Measurements from ENCODE around the gene EPX. TPM values are rescaled to one million over a fixed set of nuclear protein-coding genes. Genes with fewer than 3 reads are reported as not detected.

EPX gene
- total RNA-seq, 1 experiment from 2014 or later, result not detected

- Histone ChIP-seq H3K79me2 (ENCODE audit: insufficient read depth, low read length) (no peaks in the 10 kb centered on the region), H3K9me3 (ENCODE audit: control insufficient read depth, low read depth, low read length) (peaks cover 8% of the 10 kb centered on the region), H2BK120ac (ENCODE audit: low read depth, low read length, poor library complexity, severe bottlenecking) (no peak overlapping the region), H3K23ac (ENCODE audit: insufficient read length, low read depth, low read length) (no peak overlapping the region), H2AFZ (ENCODE audit: low read length) (no peak overlapping the region), H2BK20ac (ENCODE audit: low read depth, low read length, poor library complexity, severe bottlenecking) (no peak overlapping the region), H2AK5ac (ENCODE audit: insufficient read length, low read length) (no peak overlapping the region), H2BK15ac (ENCODE audit: low read depth, low read length) (no peak overlapping the region), H4K91ac (ENCODE audit: insufficient read length, low read depth, low read length) (no peak overlapping the region), H3K27ac (ENCODE audit: insufficient read length, low read depth, low read length) (no peak overlapping the region), H2BK5ac (ENCODE audit: insufficient read length, low read length) (no peak overlapping the region), H4K5ac (ENCODE audit: insufficient read length, low read depth, low read length) (no peak overlapping the region), H3K9ac (ENCODE audit: extremely low read depth, insufficient read length, low read length) (no peak overlapping the region), H3K27me3 (ENCODE audit: insufficient read depth, low read length) (peaks cover 31% of the 10 kb centered on the region), H3K79me1 (ENCODE audit: insufficient read depth, low read depth, low read length, poor library complexity, severe bottlenecking) (no peaks in the 10 kb centered on the region), H3K18ac (ENCODE audit: insufficient read length, low read depth, low read length) (no peak overlapping the region), H3T11ph (ENCODE audit: low read length) (no peak overlapping the region), H3K4me2 (ENCODE audit: insufficient read depth, insufficient read length, low read length) (no peak overlapping the region), H3K23me2 (ENCODE audit: insufficient read length, low read depth, low read length, poor library complexity, severe bottlenecking) (peaks cover 8% of the 10 kb centered on the region), H3K14ac (ENCODE audit: insufficient read depth, low read length) (no peak overlapping the region), H3K4ac (ENCODE audit: low read depth, low read length) (no peak overlapping the region), H2BK12ac (ENCODE audit: insufficient read length, low read depth, low read length) (no peak overlapping the region), H4K8ac (replicated peaks; ENCODE audit: insufficient read length, low read depth, low read length) (no peak overlapping the region), H3K4me1 (ENCODE audit: insufficient read depth, low read length) (no peaks in the 10 kb centered on the region; the same call in 1 of the 2 replicates), H3K56ac (ENCODE audit: insufficient read length, low read depth, low read length) (no peak overlapping the region), H4K20me1 (ENCODE audit: control insufficient read depth, insufficient read depth, insufficient read length) (no peaks in the 10 kb centered on the region)
- Mint-ChIP-seq H3K27ac (no peak overlapping the region), H3K36me3 (ENCODE audit: insufficient read depth in 1 of 3, low read depth in 3 of 3) (peaks cover 0 to 6% (median 6%) of the 10 kb centered on the region in 3 experiments; a peak in 4 of 7 replicates), H3K9me3 (peaks cover 9% of the 10 kb centered on the region in 2 experiments), H3K4me1 (peaks cover 11 to 16% of the 10 kb centered on the region in 2 experiments), H3K4me3 (no peak overlapping the region), H3K27me3 (ENCODE audit: low read depth) (peaks cover 96% of the 10 kb centered on the region)
- no peak for TF ChIP-seq CTCF (conservative IDR thresholded peaks at IDR 0.05)
- DNase-seq, result no peak
- WGBS (ENCODE audit: extremely low coverage, insufficient read length, low lambda C conversion rate), result no CpG with 5 or more reads among the region's 1 CpG
Observed at GRCh38 chr17:58246781-58247180, 54.3 kb downstream of the EPX start.

All from H9 (cell line).